Chondrocyte (in vitro differentiated cells): Measurements from ENCODE around the gene TRIP13. TPM values are rescaled to one million over a fixed set of nuclear protein-coding genes. Genes with fewer than 3 reads are reported as not detected.

Experiments used
- DNase-seq: peaks from one replicate; pipeline ENCODE4 v3.0.0; 2021; ENCODE audit warnings: mixed read lengths, low spot score
- H3K27ac Mint-ChIP-seq: one replicate; pipeline ENCODE4 v1.8.0; 2021; ENCODE audit warnings: mild to moderate bottlenecking, moderate library complexity, mixed read lengths; ENCODE audit not compliant: unreplicated experiment
- H3K27me3 Mint-ChIP-seq: 2 replicates; pipeline ENCODE4 v1.8.0; 2021; ENCODE audit warnings: low read depth, mixed read lengths
- H3K36me3 Mint-ChIP-seq: 2 replicates; pipeline ENCODE4 v1.8.0; 2021; ENCODE audit warnings: low read depth, mixed read lengths
- H3K4me1 Mint-ChIP-seq: 2 replicates; pipeline ENCODE4 v1.8.0; 2021; ENCODE audit warnings: low read depth, mild to moderate bottlenecking, mixed read lengths
- H3K4me3 Mint-ChIP-seq: one replicate; pipeline ENCODE4 v1.8.0; 2021; ENCODE audit warnings: mild to moderate bottlenecking, moderate library complexity, mixed read lengths; ENCODE audit not compliant: unreplicated experiment
- H3K9me3 Mint-ChIP-seq: 2 replicates; pipeline ENCODE4 v1.8.0; 2021; ENCODE audit warnings: low read depth, mixed read lengths
- CTCF ChIP-seq: fragments of 200-600 bp; sonication (generic); IDR thresholded peaks from 2 replicates; pipeline ENCODE4 v1.5.0; 2021; ENCODE audit warnings: antibody characterized with exemption, mild to moderate bottlenecking, moderate library complexity
- total RNA-seq: library from RNA; stranded (reverse); gene quantifications from 3 replicates; pipeline ENCODE4 v1.2.1, GENCODE V29; 2021

The TRIP13 gene
- total RNA-seq, 1 donor from 2014 or later: 4.9 TPM

GRCh38 chr5:949275-949543 lies 56.5 kb downstream of the TRIP13 start:
- Mint-ChIP-seq H3K4me1 (peaks cover 8% of the 10 kb centered on the region), H3K9me3 (peaks cover 18% of the 10 kb centered on the region), H3K36me3 (peaks cover 7% of the 10 kb centered on the region), H3K4me3 (no peak overlapping the region), H3K27me3 (peaks cover 72% of the 10 kb centered on the region), H3K27ac (no peak overlapping the region)
- TF ChIP-seq CTCF: no peak
- no peak for DNase-seq

GRCh38 chr5:949815-950560 lies 57.3 kb downstream of the TRIP13 start:
- Mint-ChIP-seq H3K4me3 (no peak overlapping the region), H3K27me3 (peaks cover 68% of the 10 kb centered on the region), H3K36me3 (peaks cover 7% of the 10 kb centered on the region), H3K4me1 (peaks cover 8% of the 10 kb centered on the region), H3K9me3 (peaks cover 18% of the 10 kb centered on the region), H3K27ac (no peak overlapping the region)
- no peak for TF ChIP-seq CTCF
- DNase-seq: no peak

- Mint-ChIP-seq H3K27ac (no peak overlapping the region), H3K27me3 (peaks cover 56% of the 10 kb centered on the region), H3K9me3 (peaks cover 18% of the 10 kb centered on the region), H3K36me3 (peaks cover 13% of the 10 kb centered on the region), H3K4me3 (no peak overlapping the region), H3K4me1 (peaks cover 20% of the 10 kb centered on the region)
- no peak for TF ChIP-seq CTCF
- DNase-seq: no peak
Observed at GRCh38 chr5:951940-952596, 59.4 kb downstream of the TRIP13 start.

- Mint-ChIP-seq H3K27me3 (peaks cover 49% of the 10 kb centered on the region), H3K4me3 (no peak overlapping the region), H3K9me3 (peaks cover 18% of the 10 kb centered on the region), H3K4me1 (peaks cover 27% of the 10 kb centered on the region), H3K27ac (no peak overlapping the region), H3K36me3 (peaks cover 13% of the 10 kb centered on the region)
- no peak for TF ChIP-seq CTCF
- no peak for DNase-seq
Observed at GRCh38 chr5:952597-953271, 60.0 kb downstream of the TRIP13 start.

- peaks cover 18% of the 10 kb centered on the region for H3K9me3 Mint-ChIP-seq
- no peak overlapping the region for H3K27ac Mint-ChIP-seq
- no peak for TF ChIP-seq CTCF
- H3K4me3 Mint-ChIP-seq: no peak overlapping the region
- H3K27me3 Mint-ChIP-seq: peaks cover 45% of the 10 kb centered on the region
- H3K36me3 Mint-ChIP-seq: peaks cover 13% of the 10 kb centered on the region
- DNase-seq: no peak
- peaks cover 28% of the 10 kb centered on the region for H3K4me1 Mint-ChIP-seq
Observed at GRCh38 chr5:953535-954449, 61.1 kb downstream of the TRIP13 start.
